T-helper 1 cell (primary cell): ENCODE data around the gene SUN1.

Experiments
- DNase-seq, 5 donors: peaks; one replicate each; pipeline ENCODE4 v3.0.0-alpha.2; 2012 to 2020

Gene SUN1

DNA sequence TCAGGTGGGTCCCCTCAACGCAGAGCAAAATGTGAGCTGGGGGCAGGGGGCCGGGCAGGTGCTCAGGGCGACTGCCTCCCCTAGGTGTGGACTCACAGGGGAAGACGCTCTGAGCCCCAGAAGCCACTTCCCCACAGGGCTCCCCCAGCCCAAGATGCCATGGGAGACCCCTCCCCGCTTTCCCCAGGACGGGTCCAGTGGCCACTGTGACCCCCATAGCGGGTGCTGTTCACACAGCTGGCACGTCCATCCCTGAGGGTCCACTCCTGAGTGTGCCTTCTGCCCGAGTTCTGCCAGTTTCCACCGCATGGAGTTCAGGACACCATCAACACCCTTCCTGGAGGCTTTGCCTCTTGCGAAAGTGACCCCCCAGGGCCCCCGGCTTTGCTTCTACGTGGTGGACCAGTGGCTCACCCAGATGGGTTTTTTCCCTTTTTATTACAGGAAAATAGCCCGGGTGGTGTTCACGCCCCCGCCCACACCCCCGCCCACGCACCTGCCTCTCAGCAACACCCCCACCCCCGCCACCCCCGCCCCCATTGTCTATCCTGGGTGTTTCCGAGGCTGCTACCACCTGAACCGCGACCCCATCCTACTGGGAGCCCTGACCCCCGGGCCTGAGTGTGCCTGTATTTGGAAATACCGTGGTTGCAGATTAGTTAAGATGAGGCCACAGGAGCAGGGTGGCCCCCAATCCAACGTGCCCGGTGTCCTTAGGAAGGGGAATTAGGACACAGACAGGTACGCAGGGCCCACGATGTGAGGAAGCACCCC, 90.2 kb downstream of the SUN1 start:
- DNase-seq: peak in 2 of 5 donors; percentile 34

DNA sequence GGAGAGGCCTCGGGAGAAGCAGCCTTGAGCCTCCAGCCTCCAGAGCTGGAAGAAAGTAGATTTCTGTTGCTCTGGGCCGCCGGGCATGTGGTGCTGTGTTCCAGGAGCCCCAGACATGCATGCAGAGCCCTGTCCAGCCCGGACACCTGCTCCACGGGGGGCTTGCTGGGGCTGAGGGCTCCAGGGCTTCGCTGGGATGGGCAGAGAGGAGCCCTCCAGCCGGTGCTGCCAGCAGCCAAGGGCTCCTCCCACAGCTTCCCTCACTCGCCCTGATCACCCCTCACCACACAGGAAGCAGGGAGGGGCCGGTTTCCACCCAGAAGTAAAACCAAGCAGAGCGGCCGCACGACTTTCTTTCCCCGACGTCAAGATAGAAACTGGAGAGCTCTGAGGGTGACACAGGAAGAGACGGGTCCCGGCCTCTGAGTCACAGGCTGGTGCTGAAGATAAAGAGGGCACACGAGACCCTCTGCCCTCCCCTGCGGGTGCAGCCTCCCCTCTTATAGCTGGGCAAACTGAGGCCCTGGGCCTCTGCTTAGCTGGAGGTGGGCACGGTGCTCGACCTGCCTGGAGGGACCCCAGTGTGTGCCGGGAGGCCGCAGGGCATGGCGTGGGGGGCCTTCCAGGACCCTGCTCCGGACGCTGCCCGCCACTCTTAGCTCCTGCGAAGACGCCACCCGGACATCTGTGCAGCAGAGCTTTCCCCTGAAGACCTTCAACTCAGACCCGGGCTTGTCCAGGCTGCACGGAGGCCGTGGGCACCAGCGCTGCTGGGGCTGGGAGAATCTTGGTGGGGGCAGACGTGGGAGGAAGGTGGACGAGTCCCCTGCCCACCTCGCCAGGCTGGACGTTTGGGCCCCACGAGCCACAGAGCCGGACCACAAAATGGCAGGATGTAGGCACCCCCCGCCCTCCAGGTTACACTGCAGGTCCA, 91.1 kb downstream of the SUN1 start:
- peak; percentile 70 to 95 (median 86) for DNase-seq

DNA sequence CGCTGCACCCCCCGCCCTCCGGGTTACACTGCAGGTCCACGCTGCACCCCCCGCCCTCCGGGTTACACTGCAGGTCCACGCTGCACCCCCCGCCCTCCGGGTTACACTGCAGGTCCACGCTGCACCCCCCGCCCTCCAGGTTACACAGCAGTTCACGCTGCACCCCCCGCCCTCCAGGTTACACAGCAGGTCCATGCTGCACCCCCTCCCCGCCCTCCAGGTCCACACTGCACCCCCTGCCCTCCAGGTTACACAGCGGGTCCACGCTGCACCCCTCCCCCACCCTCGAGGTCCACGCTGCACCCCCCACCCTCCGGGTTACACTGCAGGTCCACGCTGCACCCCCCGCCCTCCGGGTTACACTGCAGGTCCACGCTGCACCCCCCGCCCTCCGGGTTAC, 91.8 kb downstream of the SUN1 start:
- DNase-seq: peak in 2 of 5 donors; percentile 0 to 3
